GM18519 (cell line): ENCODE data around the gene GRIK1.
A peak's percentile ranks its signal among the peaks of the same experiment; 100 is the strongest.

Source experiments
- ATAC-seq: cut with Tn5 transposase; IDR thresholded peaks from one replicate; pipeline ENCODE4 v1.9.1; 2021; ENCODE audit warnings: mild to moderate bottlenecking, moderate library complexity; ENCODE audit not compliant: unreplicated experiment, low FRiP score

The GRIK1 gene

DNA sequence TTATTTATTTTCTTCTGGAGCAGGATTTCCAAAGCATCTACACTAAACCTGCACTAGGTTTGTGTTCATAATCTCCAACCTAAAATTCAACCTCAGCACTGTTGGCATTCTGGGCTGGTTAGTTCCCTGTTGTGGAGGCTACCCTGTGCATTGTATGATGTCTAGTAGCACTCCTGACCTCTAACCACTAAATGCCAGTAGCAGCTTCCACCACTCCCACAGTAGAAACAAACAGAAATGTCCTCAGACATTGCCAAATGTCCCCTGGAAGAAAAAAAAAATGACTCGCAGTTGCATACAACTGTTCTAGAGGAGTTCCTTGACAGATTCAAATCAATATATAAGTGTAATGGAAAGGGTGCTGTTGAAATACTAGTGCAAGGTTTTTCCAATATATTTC is 18.9 kb downstream of the GRIK1 start:
- ATAC-seq = no peak

DNA sequence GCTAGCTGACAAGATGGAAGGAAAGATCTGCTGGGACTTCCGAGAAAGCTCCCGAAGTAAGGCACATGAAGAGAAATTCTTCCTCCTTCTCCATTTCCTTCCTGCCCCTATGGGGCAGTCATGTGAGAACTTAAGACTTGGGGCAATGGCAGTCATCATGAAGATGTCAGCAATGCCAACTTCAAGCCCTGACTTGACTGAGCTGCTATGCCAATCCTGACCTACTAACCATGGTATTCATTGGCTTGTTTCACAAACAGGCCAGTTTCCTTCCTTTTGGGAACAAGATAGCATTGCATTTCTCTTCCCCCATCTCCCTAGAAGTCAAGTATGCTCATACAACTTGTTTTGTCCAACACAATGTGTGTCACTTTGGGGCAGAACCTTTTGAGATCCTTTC is 25.5 kb downstream of the GRIK1 start:
- ATAC-seq = no peak

DNA sequence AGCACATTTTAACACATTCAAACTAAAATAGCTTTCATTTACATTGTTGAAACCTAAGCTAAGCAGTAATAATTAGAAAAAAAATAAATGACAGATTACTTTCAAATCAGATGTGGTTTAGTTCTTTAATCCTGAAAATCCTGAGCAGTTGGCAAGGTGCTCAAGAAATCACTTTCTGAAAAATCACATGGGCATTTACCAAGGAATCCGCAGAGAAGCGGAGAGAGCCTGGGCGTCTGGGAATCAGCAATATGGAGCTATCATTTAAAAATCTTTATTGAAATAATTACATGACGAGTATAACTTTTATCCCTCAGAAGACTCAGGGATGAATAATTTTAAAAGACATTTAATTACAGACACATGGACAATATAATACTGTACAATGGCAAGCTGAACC is 30.2 kb downstream of the GRIK1 start:
- no peak for ATAC-seq

DNA sequence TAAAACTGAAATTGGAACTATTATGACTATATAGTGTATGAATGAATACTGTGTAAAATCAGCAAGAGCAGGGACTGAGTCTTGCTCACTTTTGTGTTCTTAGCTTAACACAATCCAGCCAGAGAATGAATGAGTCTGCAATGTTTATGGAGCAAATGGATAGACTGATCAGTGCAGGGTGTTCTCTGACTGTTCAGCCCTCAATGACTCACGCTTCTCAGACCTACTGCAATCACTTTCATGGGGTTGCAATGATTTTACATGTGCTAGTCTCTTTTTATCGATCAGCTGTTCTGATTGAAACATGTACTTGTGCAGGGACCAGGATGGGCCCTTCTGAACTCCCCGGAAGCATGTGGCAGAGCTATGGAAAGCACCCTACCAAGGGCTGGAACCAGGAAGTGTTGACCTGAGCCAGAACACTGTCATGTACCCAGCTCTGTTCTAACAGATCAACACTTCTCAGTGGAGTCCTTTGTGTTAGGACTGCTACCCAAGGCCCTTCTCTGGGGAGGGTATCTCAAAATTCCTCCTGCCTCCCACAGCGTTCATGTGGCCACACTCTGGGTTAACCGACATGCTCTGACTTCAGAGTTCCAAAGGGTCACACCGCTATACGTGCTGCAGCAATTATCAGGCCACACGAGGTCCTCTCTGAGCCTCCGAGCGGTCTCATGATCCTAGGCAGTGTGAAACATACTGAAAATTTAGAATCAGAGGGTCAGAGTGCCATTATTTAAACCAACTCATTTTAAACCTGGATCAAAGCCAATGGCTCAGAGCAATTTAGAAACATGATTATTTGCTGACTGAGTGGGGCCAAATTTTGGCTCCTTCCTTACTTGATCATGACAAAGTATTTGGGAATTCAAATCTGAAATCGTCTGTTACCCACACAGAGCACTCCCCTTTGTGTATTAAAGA is 35.2 kb downstream of the GRIK1 start:
- ATAC-seq = no peak

DNA sequence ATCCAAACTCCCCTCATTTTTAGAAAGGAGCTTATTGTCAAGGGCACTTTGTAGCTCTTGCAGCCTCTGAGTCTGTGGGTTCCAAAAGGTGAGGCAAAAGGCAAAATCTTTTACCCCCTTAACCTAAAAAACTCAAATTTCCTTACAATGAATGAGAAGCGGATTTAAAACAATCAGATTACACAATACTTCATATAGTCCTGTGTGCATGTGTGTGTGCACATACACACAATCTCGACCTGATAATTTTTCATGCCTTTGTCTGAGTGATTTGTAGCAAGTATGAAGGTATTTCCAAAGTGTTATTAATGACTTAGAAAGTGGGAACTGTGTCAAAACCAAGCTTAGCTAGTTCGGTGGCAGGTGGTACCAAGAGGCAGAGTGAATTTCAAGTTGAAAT is 42.9 kb downstream of the GRIK1 start:
- no peak for ATAC-seq

DNA sequence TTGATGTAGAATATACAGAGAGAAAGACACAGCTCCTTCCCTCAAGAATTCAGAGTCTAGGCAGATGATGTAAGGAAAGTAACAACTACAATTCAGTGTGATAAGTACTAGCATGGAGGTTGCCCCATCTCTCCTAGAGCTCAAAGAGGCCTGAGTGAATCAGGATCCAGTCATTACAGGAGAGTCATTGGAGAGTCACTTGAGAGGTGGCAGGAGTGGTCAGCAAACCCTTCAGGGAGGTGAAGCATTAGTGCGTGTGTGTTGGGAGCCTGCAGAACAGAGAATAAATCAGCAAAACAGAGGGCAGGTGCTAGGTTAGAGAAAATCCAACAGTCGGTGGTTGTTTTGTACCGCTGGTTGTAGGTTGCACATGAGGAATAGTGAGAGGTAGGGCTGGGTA is 46.1 kb downstream of the GRIK1 start:
- no peak for ATAC-seq

DNA sequence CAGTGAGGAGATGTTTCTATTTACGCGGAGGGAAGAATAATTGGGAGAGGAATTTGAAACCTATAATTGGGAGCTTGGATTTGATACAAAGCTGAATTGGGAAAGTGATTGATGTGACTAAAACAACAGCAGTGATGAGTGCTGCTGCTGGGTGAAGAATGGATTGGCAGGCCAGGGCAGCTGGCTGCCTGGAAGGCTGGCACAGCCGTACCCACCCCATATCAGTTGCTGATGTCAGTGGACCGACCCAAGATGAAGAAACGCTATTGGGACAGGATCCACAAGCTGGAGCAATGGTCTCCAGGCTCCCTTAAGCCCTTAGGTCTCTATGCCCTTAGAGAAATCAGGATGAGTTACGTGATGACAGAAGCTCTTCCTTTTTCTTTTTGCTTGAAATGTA is 47.4 kb downstream of the GRIK1 start:
- no peak for ATAC-seq

DNA sequence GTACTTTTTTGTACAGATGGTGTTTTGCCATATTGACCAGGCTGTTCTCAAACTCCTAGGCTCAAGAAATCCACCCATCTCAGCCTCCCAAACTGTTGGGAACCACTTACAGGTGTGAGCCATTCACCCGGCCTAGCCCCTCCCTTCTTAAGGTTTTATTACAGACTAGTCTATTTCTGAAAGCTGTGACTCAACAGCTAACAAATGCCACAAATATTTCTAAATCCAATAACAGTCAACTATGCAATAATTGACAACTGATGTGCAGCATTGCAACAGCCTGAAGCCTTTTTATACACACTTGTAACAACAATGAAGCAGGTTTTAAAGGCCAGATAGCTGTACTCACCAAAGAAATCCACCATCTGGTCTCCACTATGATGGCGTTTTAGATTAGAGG is 51.4 kb downstream of the GRIK1 start:
- ATAC-seq = no peak

DNA sequence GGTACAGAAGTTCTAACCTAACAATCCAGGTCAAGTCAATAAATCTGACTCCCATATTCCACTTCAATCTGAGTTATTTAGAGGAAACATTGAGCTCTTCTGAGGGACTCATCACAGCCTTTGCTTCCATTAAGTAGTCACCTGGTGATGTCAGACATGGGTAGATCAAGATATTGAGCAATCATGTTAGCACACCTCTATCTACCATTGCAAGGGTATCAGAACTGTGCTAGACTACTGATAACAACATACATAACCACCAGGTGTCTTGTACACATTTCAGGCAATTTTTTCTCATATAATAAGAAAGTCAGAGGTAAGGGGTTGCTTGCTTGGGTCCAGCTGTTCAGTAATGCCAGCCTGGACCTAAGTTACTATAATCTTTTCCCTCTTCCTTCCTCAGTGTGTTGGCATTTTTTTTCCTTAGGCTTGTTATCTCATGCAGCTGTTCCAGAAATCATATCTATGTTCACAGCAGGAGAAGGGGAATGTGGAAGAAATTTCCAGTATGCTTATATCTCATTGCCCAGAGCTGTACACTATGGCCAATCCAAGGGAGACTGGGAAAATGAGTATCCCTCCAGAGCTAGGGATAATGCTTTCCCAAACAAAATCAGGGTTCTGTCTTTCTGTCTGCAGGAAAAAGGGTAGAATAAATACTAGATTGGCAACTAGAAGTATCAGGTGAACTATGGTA is 52.3 kb downstream of the GRIK1 start:
- ATAC-seq = no peak

DNA sequence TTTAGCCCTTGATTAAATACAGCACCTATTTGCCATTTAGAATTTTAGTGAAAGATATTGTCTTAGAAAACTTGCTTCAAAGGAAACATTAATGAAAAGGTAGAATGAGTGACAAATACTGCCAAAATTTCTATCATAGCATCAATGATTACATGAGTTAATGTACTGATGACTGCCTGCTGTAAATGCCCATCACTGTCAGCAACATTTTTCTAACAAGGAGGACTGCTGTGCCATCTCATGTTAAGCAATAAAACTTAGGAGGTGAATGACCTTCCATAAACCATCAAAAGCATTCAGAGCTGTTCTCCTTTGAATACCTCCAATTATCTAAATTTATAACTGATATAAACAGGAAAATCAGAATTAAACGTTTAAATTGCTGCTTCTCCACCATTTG is 54.3 kb downstream of the GRIK1 start:
- no peak for ATAC-seq

DNA sequence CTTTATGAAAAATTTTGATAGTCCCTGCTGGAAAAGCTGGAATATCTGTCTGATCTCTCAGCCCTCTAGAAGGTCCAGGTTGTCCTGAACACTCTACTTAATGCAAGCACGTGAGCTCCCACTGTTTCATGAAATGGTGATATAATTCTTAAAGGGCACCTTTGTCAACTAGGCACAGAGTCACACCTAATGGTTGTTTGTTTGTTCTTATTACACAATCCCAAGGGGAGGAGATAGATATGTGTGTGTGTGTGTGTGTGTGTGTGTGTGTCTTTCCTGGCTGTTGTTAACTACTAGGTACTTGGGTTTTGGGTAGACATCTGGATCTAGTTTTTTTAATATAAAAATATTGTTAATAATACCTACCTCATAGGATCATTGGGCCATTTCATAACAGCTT is 63.9 kb downstream of the GRIK1 start:
- no peak for ATAC-seq

DNA sequence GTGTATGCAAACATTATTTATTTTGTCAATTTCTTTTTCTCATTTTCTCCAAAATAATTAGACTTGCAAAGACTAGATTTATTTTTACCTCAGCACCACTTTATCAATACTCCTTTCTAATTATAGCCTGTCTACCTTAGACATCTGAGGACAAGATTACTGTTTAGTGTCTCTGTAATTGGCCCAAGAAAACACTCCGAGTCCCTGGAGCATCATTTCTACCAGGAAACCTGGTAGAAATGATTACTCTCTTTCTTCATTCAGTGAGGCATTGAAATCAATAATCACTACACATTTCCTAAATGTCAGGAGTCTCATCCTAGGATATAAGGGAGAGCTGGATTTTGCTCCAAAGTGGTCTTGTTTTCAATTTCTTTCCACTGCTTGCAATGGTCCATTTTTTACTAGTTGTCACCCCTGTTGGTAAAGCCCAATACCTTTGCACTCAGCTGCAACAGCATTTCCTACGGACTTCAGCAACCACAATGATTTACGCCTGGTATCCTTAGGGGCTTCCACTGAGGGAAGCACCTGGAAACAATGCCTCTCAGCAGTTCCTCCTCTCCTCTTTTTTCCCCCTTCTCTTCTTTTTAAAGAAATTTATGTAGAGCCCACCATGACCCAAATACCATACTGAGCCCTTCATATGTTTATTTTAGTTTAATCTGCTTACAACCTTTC is 64.6 kb downstream of the GRIK1 start:
- ATAC-seq = no peak

DNA sequence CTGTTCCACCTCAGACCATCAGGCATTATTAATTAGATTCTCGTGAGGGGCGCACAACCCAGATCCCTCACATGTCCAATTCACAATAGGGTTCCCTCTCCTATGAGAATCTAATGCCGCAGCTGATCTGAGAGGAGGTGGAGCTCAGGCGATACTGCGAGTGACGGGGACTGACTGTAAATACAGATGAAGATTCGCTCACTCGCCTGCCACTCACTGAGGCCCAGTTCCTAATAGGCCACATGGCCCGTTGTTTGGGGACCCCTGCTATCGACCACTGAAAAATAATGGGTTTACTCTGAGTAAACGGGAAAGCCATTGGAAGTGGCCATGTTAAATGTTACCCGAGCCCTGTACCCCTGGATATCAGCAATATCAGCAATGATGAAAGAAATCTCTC is 65.9 kb downstream of the GRIK1 start:
- no peak for ATAC-seq

DNA sequence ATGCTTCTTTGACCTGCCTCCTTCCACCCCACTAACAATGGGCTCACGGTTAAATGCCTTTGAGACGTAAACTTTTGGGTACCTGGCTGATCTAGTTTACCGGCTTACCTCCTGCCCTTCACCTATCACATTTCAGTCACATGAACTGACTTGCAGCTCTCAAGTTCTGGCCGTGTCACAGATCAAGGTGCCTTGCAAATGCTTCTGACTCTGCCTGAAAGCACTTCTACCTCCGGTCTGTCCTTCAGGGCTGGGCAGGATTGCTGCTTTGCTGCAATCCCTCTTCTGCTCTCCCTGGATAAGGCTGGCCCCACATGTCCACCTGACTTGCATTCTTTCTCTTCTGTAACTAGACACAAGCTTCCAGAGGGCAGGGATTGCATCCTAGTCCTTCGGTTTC is 69.0 kb downstream of the GRIK1 start:
- no peak for ATAC-seq

DNA sequence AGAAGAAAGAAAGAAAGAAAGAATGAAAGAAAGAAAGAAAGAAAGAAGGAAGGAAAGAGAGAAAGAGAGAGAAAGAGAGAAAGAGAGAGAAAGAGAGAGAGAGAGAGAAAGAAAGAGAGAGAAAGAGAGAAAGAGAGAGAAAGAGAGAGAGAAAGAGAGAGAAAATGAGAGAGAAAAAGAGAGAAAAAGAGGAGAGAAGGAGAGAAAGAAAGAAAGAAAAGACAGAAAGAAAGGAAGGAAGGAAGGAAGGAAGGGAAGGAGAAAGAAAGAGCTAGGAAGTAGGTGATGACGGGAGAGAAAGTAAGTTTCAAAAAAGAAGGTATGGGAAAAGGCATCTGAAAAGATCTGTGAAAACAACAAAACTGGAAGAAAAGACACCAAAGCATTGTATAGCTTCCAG is 72.0 kb downstream of the GRIK1 start:
- ATAC-seq = no peak

DNA sequence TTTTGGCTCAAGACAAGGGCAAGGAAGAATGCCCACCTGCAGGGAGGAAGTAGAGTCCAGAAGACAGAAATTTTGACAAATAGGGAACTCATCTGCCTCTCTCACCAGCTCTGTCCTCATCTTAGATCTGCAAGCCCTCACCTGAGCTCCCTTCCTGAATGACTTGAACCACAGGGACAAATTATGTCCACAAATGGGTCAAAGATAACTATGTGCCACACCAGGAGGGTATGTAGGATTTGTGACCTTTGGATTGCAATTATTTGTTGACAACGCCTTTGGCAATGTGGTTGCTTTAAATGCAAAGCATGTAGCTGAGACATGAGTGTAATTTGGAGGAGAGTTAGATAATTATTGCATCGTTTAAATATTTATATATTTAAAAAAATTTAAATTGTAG is 79.5 kb downstream of the GRIK1 start:
- no peak for ATAC-seq

DNA sequence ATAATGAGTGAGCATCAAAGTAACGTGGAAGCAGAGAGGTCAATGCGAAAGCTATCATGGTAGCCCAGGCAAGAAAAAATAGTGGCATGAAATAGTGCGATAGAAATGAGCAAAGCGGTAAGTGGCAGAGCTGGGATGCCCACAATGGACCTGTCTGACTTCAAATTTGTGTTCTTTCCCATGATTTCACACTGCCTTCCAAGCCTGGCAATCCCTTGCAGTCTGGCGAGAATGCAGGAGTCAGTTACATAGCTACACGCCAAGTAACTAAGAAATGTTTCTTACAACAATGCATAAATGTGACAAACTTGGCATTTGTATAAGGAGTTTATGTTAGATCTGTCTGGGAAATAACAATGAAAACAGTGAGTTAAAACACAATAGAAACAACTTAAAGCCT is 82.6 kb downstream of the GRIK1 start:
- ATAC-seq = no peak

DNA sequence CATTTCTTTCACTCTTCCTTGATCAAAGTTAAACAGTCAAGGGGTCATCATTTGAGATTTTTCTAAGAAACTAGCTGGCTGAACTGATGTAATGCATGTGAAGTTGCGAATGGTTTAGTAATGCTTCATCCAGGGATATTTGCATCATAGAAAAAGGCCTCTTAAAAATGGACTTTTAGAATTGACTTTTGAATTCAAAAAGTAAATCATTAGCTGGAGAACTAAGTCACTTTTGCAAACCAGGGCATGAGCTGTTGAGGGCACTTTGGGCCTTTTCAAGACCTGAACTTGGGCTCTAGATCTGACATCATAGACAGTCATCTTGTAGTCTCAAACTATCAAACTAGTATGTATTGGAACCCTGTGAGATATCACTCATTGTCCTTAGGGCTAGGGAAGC is 85.0 kb downstream of the GRIK1 start:
- no peak for ATAC-seq

DNA sequence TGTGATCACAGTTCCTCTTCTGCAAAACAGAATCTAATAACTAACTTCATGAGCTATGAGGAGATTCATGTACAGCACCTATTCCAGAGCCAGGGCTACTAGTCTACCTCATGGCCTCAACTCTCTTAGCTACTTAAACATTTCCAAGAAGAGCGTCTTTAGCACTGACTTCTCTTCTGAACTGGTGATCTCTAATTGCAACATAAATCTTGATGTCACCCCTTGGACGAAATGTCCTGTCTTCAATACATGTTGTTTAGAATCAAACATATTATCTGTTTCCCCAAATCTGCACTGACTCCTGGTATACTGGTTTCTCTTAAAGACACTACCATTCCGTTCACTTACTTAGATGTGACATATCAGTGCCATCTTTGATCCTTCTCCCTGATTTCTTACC is 88.2 kb downstream of the GRIK1 start:
- ATAC-seq = no peak

DNA sequence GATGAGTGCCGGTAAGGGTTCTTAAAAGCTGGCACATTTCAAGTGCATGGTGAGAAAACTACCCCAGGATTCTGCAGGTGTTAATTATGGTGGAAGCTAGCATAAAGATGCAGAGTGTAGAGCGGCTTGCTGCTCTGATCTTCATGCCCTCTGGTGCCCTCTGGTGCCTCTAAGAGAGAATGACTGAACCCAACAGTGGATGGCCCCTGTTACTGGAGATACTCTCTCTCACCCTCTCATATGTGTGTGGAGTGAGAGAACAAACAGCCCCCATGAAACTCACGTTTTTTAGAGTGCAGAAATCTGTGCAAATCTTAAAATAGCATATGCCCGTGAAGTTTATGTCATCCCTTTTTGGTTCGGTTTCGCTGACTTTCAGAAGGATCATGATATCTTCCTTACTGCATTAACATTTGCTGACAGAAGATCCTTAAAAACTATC is 90.0 kb downstream of the GRIK1 start:
- peak; percentile 98 for ATAC-seq

DNA sequence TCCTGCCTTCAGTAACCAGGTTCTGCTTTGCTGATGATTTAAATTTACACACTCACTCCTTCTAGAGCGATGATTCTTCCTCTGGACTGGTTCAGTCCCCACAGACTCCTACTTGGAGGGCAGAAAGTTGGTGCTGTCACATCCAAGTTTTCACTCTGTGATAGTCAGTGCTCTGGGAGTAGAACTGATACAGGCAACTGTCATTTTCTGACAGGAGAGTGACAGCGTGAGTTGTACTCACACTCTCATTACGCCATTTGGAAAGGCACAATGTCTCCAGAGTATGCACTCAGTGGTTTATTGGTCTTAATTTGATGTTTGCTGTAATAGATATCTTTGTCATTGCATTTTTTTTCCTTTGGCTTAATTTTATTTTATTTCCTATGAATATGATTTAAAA is 96.0 kb downstream of the GRIK1 start:
- no peak for ATAC-seq
